Activated effector memory CD4-positive, alpha-beta T cell treated with Interleukin-2 at 50 U/mL for 16 hours (primary cell): ENCODE data around the gene LTBP4.
"Not testable (repeated sequence)": the region's sequence is repeated elsewhere in the genome, so short reads cannot be mapped to it uniquely, and the experiment has no call there.

ENCODE experiments used
- DNase-seq: peaks from one replicate; pipeline ENCODE4 v3.0.0-alpha.2; 2020

LTBP4 gene

GRCh38 chr19:40613690-40614621 lies 12.8 kb downstream of the LTBP4 start:
- DNase-seq: peak; percentile 82

- DNase-seq: peak; percentile 67
Observed at GRCh38 chr19:40614622-40615411, 13.6 kb downstream of the LTBP4 start.

- no peak for DNase-seq
Observed at GRCh38 chr19:40616178-40616577, 15.0 kb downstream of the LTBP4 start.

- no peak for DNase-seq
Observed at GRCh38 chr19:40616941-40617340, 15.8 kb downstream of the LTBP4 start.

- DNase-seq: no peak
Observed at GRCh38 chr19:40617961-40618360, 16.8 kb downstream of the LTBP4 start.

- DNase-seq: no peak
Observed at GRCh38 chr19:40619333-40620160, 18.4 kb downstream of the LTBP4 start.

- DNase-seq: no peak
Observed at GRCh38 chr19:40620161-40620485, 19.0 kb downstream of the LTBP4 start.

GRCh38 chr19:40621283-40621682 lies 20.1 kb downstream of the LTBP4 start:
- no peak for DNase-seq

GRCh38 chr19:40621966-40622772 lies 21.0 kb downstream of the LTBP4 start:
- no peak for DNase-seq

GRCh38 chr19:40622773-40623075 lies 21.6 kb downstream of the LTBP4 start:
- DNase-seq: no peak

- no peak for DNase-seq
Observed at GRCh38 chr19:40623403-40624251, 22.5 kb downstream of the LTBP4 start.

- DNase-seq: not testable (repeated sequence)
Observed at GRCh38 chr19:40624369-40625153, 23.4 kb downstream of the LTBP4 start.

GRCh38 chr19:40625406-40626120 lies 24.4 kb downstream of the LTBP4 start:
- no peak for DNase-seq

- no peak for DNase-seq
Observed at GRCh38 chr19:40626918-40627317, 25.7 kb downstream of the LTBP4 start.

- no peak for DNase-seq
Observed at GRCh38 chr19:40627486-40628279, 26.5 kb downstream of the LTBP4 start.

- DNase-seq: no peak
Observed at GRCh38 chr19:40629346-40629745, 28.2 kb downstream of the LTBP4 start.

GRCh38 chr19:40630571-40631160 lies 29.5 kb downstream of the LTBP4 start:
- no peak for DNase-seq

GRCh38 chr19:40632311-40633036 lies 31.3 kb downstream of the LTBP4 start:
- DNase-seq: no peak
